Fibroblast of lung (primary cell): ENCODE results near the gene RNASE7. TPM values are rescaled to one million over a fixed set of nuclear protein-coding genes. Genes with fewer than 3 reads are reported as not detected.
A peak's percentile ranks its signal among the peaks of the same experiment; 100 is the strongest.

Source experiments
- DNase-seq, 2 donors: peaks; one replicate each; pipeline versions ENCODE4 v3.0.0 to v3.0.0-alpha.2; 2010; ENCODE audit warnings: low read depth in 2 of 2
- H2AFZ ChIP-seq: 2 replicates; pipeline ENCODE4 v1.5.1; 2012; ENCODE audit warnings: low read length, control low read depth, inconsistent platforms
- H3K27ac ChIP-seq: 2 replicates; pipeline ENCODE4 v1.5.1; 2011; ENCODE audit warnings: low read length, control low read depth; ENCODE audit not compliant: insufficient read depth
- H3K27me3 ChIP-seq: 2 replicates; pipeline ENCODE4 v1.5.1; 2011; ENCODE audit warnings: mild to moderate bottlenecking, low read length; ENCODE audit not compliant: control insufficient read depth, insufficient read depth
- H3K36me3 ChIP-seq: 2 replicates; pipeline ENCODE4 v1.5.1; 2011; ENCODE audit warnings: low read length; ENCODE audit not compliant: control insufficient read depth, insufficient read depth
- H3K4me1 ChIP-seq: 2 replicates; pipeline ENCODE4 v1.5.1; 2011; ENCODE audit warnings: low read length; ENCODE audit not compliant: control insufficient read depth, insufficient read depth; ENCODE audit errors: extremely low read depth
- H3K4me2 ChIP-seq: 2 replicates; pipeline ENCODE4 v1.5.1; 2011; ENCODE audit warnings: low read length, control low read depth; ENCODE audit not compliant: insufficient read depth; ENCODE audit errors: extremely low read depth
- H3K4me3 ChIP-seq, 4 experiments: fragments of 200-600 bp in 1 of 4; sonication (generic) in 1 of 4; replicated peaks in 1 of 4; 2 replicates each; pipeline ENCODE4 v1.5.1; 2011 to 2016; ENCODE audit warnings: low read length in 4 of 4, low read depth in 3 of 4, mild to moderate bottlenecking in 3 of 4, control low read depth in 2 of 4, inconsistent platforms in 1 of 4, mixed read lengths in 1 of 4; ENCODE audit not compliant: insufficient read depth in 1 of 4; ENCODE audit errors: control extremely low read depth in 1 of 4
- H3K79me2 ChIP-seq: 2 replicates; pipeline ENCODE4 v1.5.1; 2012; ENCODE audit warnings: mild to moderate bottlenecking, low read length, inconsistent platforms; ENCODE audit not compliant: control insufficient read depth, insufficient read depth
- H3K9ac ChIP-seq: 2 replicates; pipeline ENCODE4 v1.5.1; 2011; ENCODE audit warnings: mild to moderate bottlenecking, low read length, control low read depth; ENCODE audit not compliant: insufficient read depth
- H3K9me3 ChIP-seq: 2 replicates; pipeline ENCODE4 v1.5.1; 2012; ENCODE audit warnings: low read depth, low read length; ENCODE audit not compliant: control insufficient read depth, insufficient read depth
- H4K20me1 ChIP-seq: 2 replicates; pipeline ENCODE4 v1.5.1; 2011; ENCODE audit warnings: low read length; ENCODE audit not compliant: control insufficient read depth, insufficient read depth; ENCODE audit errors: extremely low read depth
- EZH2 ChIP-seq: IDR thresholded peaks from 2 replicates; pipeline ENCODE4 v1.5.1; 2012; ENCODE audit warnings: low read length, control low read depth, mild to moderate bottlenecking; ENCODE audit errors: missing control alignments
- polyA plus RNA-seq, 2 donors: library from polyadenylated mRNA; depleted of rRNA in 1 of 2; stranded (reverse) in 1 of 2; unstranded in 1 of 2; fragments of >200 nt; gene quantifications; 2 replicates each; pipeline ENCODE4 v1.2.1, GENCODE V29; 2011 to 2012; ENCODE audit warnings: missing spikeins in 1 of 2
- total RNA-seq: library from RNA; depleted of rRNA; stranded (reverse); fragments of >200 nt; gene quantifications from 2 replicates; pipeline ENCODE4 v1.2.1, GENCODE V29; 2014
- TF ChIP-seq, protein P1 (sequence below), 2 donors: IDR thresholded peaks in 1 of 2; conservative IDR thresholded peaks in 1 of 2; 1 replicate in 1 of 2; 2 replicates in 1 of 2; pipeline ENCODE4 v1.5.1; 2011 to 2012; ENCODE audit warnings: low read length in 2 of 2, control low read depth in 1 of 2, inconsistent platforms in 1 of 2, low read depth in 1 of 2, mild to moderate bottlenecking in 1 of 2

RNASE7 gene
- total and polyA plus RNA-seq, 2 donors (not counting 1 experiment from before 2014, with no cell fraction given), result not detected

- Histone ChIP-seq H3K79me2 (peaks cover 2% of the 10 kb centered on the region), H4K20me1 (no peaks in the 10 kb centered on the region), H3K4me3 (peak overlapping the region; percentile 38 to 74 (median 48)), H3K9me3 (no peaks in the 10 kb centered on the region), H3K4me2 (peak overlapping the region; percentile 72), H3K27ac (peak overlapping the region; percentile 59), H3K27me3 (no peaks in the 10 kb centered on the region), H3K4me1 (peaks cover 11% of the 10 kb centered on the region), H2AFZ (peak overlapping the region; percentile 17), H3K9ac (peak overlapping the region; percentile 67), H3K36me3 (peaks cover 8% of the 10 kb centered on the region)
- TF ChIP-seq EZH2, result no peak
- TF ChIP-seq, protein P1, sequence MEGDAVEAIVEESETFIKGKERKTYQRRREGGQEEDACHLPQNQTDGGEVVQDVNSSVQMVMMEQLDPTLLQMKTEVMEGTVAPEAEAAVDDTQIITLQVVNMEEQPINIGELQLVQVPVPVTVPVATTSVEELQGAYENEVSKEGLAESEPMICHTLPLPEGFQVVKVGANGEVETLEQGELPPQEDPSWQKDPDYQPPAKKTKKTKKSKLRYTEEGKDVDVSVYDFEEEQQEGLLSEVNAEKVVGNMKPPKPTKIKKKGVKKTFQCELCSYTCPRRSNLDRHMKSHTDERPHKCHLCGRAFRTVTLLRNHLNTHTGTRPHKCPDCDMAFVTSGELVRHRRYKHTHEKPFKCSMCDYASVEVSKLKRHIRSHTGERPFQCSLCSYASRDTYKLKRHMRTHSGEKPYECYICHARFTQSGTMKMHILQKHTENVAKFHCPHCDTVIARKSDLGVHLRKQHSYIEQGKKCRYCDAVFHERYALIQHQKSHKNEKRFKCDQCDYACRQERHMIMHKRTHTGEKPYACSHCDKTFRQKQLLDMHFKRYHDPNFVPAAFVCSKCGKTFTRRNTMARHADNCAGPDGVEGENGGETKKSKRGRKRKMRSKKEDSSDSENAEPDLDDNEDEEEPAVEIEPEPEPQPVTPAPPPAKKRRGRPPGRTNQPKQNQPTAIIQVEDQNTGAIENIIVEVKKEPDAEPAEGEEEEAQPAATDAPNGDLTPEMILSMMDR (conservative IDR thresholded peaks at IDR 0.05 in 1 of 2, IDR thresholded peaks at IDR 0.05 in 1 of 2; ENCODE audit: low read depth in 1 of 2, low read length in 2 of 2), result no peak
- peak; percentile 23 to 54 for DNase-seq
Observed at GRCh38 chr14:21069388-21070082, 27.4 kb downstream of the RNASE7 start.

DNA sequence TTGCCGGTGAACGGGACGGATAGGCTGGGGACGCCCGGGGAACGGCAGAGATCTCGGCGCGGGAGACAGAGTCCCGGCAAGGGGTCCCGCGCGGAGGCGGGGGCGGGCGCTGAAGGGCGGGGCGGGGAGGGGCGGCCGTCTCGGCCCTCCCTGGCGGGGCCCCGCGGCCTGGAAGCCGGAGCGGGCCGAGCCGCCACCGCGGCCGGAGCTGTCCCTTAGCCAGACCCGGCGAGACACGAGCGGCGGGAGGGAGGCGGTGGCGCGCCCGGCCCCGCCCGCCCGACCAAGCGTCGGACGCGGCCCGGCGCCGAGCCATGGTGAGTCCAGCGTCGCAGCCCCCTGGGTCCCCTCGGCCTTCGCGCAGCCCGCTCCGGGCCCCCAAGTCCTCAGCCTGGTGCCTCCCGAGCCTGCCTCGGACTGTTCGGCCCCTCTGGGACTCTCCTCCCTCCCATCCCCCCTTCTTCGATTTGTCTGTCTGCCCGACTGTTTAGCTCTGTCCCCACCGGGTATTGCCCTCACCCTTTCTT is 28.0 kb downstream of the RNASE7 start, which contains the start of gene ARHGEF40:
Gene ARHGEF40, plus strand, starts transcription at position 222 of the 527 bp plus-strand sequence. Its CDS starts 93 bp downstream, at position 315.
- Histone ChIP-seq H3K9ac (peak within 1 kb of the TSS; percentile 81), H3K27ac (peak within 1 kb of the TSS; percentile 96), H4K20me1 (no peaks in the 10 kb centered on the region), H3K4me1 (peaks cover 11% of the 10 kb centered on the region), H3K4me3 (peak within 1 kb of the TSS; percentile 64 to 74 (median 66)), H3K9me3 (no peaks in the 10 kb centered on the region), H3K79me2 (peaks cover 2% of the 10 kb centered on the region), H2AFZ (peak within 1 kb of the TSS; percentile 17), H3K4me2 (peak within 1 kb of the TSS; percentile 96), H3K36me3 (peaks cover 10% of the 10 kb centered on the region), H3K27me3 (no peaks in the 10 kb centered on the region)
- TF ChIP-seq EZH2, result no peak
- TF ChIP-seq, protein P1 (conservative IDR thresholded peaks at IDR 0.05 in 1 of 2, IDR thresholded peaks at IDR 0.05 in 1 of 2; ENCODE audit: low read depth in 1 of 2, low read length in 2 of 2), result no peak
- DNase-seq, result peak; percentile 41 to 58

DNA sequence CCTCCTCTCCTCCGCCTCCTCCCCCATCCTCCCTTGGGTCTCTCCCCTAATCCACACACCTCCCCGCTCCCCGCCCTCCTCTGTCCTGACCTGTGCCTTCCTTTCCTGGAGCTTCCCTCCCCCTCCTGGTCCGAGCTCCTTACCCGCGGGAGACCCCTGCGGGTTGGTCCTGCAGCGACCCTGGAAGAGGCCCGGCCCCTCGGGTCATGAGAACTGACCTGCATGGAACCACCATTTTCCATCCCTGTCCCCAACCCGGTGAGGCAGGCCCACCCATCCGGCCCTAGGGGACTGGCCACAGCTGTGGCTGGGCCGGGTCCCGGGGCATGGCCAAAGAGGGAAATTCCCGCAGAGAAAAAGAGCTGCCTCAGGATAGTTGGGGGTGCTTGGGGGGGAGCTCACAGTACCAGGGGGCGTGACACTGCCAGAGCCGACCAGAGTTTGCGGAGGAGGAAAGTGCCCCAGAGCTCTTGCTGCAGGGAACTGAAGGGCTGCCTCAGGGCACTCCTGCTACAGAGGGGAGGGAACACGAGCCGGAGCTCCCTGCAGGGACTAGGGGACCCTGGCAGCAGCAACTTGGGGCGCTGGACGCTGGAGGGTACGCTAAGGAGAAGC is 28.6 kb downstream of the RNASE7 start:
- H2AFZ ChIP-seq, result peak overlapping the region; percentile 17
- H3K27ac ChIP-seq, result peak overlapping the region; percentile 96
- H3K4me1 ChIP-seq, result peaks cover 11% of the 10 kb centered on the region
- no peaks in the 10 kb centered on the region for H3K9me3 ChIP-seq
- peak overlapping the region; percentile 64 to 74 (median 66) for H3K4me3 ChIP-seq
- peak overlapping the region; percentile 96 for H3K4me2 ChIP-seq
- peaks cover 16% of the 10 kb centered on the region for H3K36me3 ChIP-seq
- peak; percentile 43 to 59 for DNase-seq
- no peaks in the 10 kb centered on the region for H3K27me3 ChIP-seq
- no peaks in the 10 kb centered on the region for H4K20me1 ChIP-seq
- no peak for TF ChIP-seq EZH2
- TF ChIP-seq, protein P1 (conservative IDR thresholded peaks at IDR 0.05 in 1 of 2, IDR thresholded peaks at IDR 0.05 in 1 of 2; ENCODE audit: low read depth in 1 of 2, low read length in 2 of 2), result no peak
- H3K9ac ChIP-seq, result peak overlapping the region; percentile 81
- H3K79me2 ChIP-seq, result peaks cover 2% of the 10 kb centered on the region
